ENCODE data around the gene GTSE1. TPM values are rescaled to one million over a fixed set of nuclear protein-coding genes. Genes with fewer than 3 reads are reported as not detected.

The GTSE1 gene
- total and polyA plus RNA-seq, 9 donors, result 0.18 to 0.84 (median 0.38) TPM; not detected in 1

GRCh38 chr22:46292173-46292572, 4.5 kb upstream of the GTSE1 start:
- WGBS, 3 donors, result 96 to 97% (median 96%) methylated on average over 3 of the region's 3 CpGs
- TF ChIP-seq POLR2A (IDR thresholded peaks at IDR 0.05), result no peak
- TF ChIP-seq EP300 (IDR thresholded peaks at IDR 0.05), result no peak
- TF ChIP-seq, protein P1, sequence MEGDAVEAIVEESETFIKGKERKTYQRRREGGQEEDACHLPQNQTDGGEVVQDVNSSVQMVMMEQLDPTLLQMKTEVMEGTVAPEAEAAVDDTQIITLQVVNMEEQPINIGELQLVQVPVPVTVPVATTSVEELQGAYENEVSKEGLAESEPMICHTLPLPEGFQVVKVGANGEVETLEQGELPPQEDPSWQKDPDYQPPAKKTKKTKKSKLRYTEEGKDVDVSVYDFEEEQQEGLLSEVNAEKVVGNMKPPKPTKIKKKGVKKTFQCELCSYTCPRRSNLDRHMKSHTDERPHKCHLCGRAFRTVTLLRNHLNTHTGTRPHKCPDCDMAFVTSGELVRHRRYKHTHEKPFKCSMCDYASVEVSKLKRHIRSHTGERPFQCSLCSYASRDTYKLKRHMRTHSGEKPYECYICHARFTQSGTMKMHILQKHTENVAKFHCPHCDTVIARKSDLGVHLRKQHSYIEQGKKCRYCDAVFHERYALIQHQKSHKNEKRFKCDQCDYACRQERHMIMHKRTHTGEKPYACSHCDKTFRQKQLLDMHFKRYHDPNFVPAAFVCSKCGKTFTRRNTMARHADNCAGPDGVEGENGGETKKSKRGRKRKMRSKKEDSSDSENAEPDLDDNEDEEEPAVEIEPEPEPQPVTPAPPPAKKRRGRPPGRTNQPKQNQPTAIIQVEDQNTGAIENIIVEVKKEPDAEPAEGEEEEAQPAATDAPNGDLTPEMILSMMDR (IDR thresholded peaks at IDR 0.05), result no peak
- H3K36me3 ChIP-seq, result no peaks in the 10 kb centered on the region
- H3K9me3 ChIP-seq, result no peaks in the 10 kb centered on the region
- H3K4me1 ChIP-seq (ENCODE audit: insufficient read depth), result peaks cover 3% of the 10 kb centered on the region
- no peaks in the 10 kb centered on the region for H3K27me3 ChIP-seq
- DNase-seq, result no peak
- intact Hi-C loops (cut with DNase I), result loop anchor here in 1 of 4 donors (10.0 kb wide), 1 partner anchor 297 kb away; no protein-coding TSS in a partner anchor
- H3K4me3 ChIP-seq, result no peak overlapping the region
- H3K27ac ChIP-seq, result no peak overlapping the region

- Histone ChIP-seq H3K9me3 (no peaks in the 10 kb centered on the region), H3K4me3 (no peak overlapping the region), H3K4me1 (ENCODE audit: insufficient read depth) (peaks cover 5% of the 10 kb centered on the region), H3K27ac (no peak overlapping the region), H3K36me3 (no peaks in the 10 kb centered on the region), H3K27me3 (no peaks in the 10 kb centered on the region)
- intact Hi-C loops (cut with DNase I), result loop anchor here in 1 of 4 donors (10.0 kb wide), 1 partner anchor 298 kb away; no protein-coding TSS in a partner anchor
- WGBS, 3 donors, result 84 to 89% (median 86%) methylated on average over 14 of the region's 14 CpGs
- no peak for TF ChIP-seq POLR2A (IDR thresholded peaks at IDR 0.05)
- TF ChIP-seq EP300 (IDR thresholded peaks at IDR 0.05), result no peak
- TF ChIP-seq, protein P1 (IDR thresholded peaks at IDR 0.05), result no peak
- no peak for DNase-seq
Measured at GRCh38 chr22:46292732-46293131, 3.9 kb upstream of the GTSE1 start.

GRCh38 chr22:46293577-46294260, 3.0 kb upstream of the GTSE1 start:
- H3K27ac ChIP-seq, result no peak overlapping the region
- 58 to 72% (median 65%) methylated on average over 11 of the region's 11 CpGs for WGBS, 3 donors
- no peaks in the 10 kb centered on the region for H3K36me3 ChIP-seq
- DNase-seq, result no peak
- no peaks in the 10 kb centered on the region for H3K9me3 ChIP-seq
- intact Hi-C loops (cut with DNase I), result loop anchor here in 1 of 4 donors (10.0 kb wide), 1 partner anchor 299 kb away; no protein-coding TSS in a partner anchor
- H3K4me3 ChIP-seq, result no peak overlapping the region
- H3K27me3 ChIP-seq, result no peaks in the 10 kb centered on the region
- TF ChIP-seq EP300 (IDR thresholded peaks at IDR 0.05) (no peak), POLR2A (IDR thresholded peaks at IDR 0.05) (no peak)
- TF ChIP-seq, protein P1 (IDR thresholded peaks at IDR 0.05), result no peak
- H3K4me1 ChIP-seq (ENCODE audit: insufficient read depth), result peaks cover 5% of the 10 kb centered on the region

GRCh38 chr22:46294784-46295183, 1.9 kb upstream of the GTSE1 start:
- peaks cover 5% of the 10 kb centered on the region for H3K4me1 ChIP-seq (ENCODE audit: insufficient read depth)
- TF ChIP-seq, protein P1 (IDR thresholded peaks at IDR 0.05), result no peak
- no peaks in the 10 kb centered on the region for H3K36me3 ChIP-seq
- no peaks in the 10 kb centered on the region for H3K27me3 ChIP-seq
- no peak overlapping the region for H3K27ac ChIP-seq
- no peaks in the 10 kb centered on the region for H3K9me3 ChIP-seq
- intact Hi-C loops (cut with DNase I), result loop anchor here in 1 of 4 donors (5.0 to 10.0 kb wide), 2 partner anchors 167 to 300 kb away; no protein-coding TSS in a partner anchor
- WGBS, 3 donors, result 92 to 97% (median 93%) methylated on average over 2 of the region's 2 CpGs
- no peak for DNase-seq
- H3K4me3 ChIP-seq, result no peak overlapping the region
